CD4-positive, alpha-beta T cell treated with Interleukin-21 for 1 hour (primary cell): Measurements from ENCODE around the gene SHISA8.
"Not testable (repeated sequence)": the region's sequence is repeated elsewhere in the genome, so short reads cannot be mapped to it uniquely, and the experiment has no call there.

Source experiments
- DNase-seq: peaks from one replicate; pipeline ENCODE4 v3.0.0-alpha.2; 2020

Gene SHISA8

GRCh38 chr22:41915035-41915785 is at the start of gene SHISA8:
Gene SHISA8, minus strand, starts transcription at chr22:41915074. Its CDS starts 407 bp downstream, at chr22:41914667.
- DNase-seq = peak; percentile 64

GRCh38 chr22:41964112-41964491 is 49.2 kb upstream of the SHISA8 start:
- no peak for DNase-seq

GRCh38 chr22:41963453-41964111 is 48.7 kb upstream of the SHISA8 start:
- no peak for DNase-seq

DNA sequence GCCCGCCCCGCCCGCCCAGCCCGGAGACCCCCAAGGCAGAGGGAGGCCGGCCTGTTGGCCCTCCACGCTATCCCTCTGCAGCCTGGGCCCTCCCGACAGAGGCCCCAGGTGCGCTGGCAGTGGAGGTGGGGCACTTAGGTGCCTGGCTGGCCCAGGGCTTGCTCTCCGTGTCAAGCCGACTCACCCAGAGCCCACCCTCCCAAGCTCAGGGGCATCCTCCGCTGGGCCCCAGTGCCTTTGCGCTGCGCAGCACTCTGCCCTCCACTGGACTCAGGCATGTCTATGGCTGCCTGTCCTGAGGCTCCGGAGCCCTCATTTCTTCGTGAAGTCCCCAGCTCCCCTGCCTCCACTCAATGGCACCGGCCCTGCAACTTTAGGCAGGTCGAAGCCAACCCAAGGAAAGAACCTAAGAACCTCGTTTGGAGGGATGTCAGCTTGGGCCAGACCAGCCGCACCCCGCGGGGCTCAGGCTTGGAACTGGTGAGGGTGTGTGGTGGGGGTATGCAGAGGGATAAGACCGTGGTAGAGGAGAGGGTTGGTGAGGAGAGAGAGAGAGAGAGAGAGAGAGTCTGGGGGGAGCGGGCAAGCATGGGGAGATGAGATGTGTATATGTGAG is 43.2 kb upstream of the SHISA8 start:
- DNase-seq = no peak

GRCh38 chr22:41952713-41953112 is 37.8 kb upstream of the SHISA8 start:
- DNase-seq = no peak

- no peak for DNase-seq
Observed at GRCh38 chr22:41951898-41952474, 37.1 kb upstream of the SHISA8 start, which contains the start of gene SMIM45. Gene SMIM45, plus strand, starts transcription at chr22:41952150.

DNA sequence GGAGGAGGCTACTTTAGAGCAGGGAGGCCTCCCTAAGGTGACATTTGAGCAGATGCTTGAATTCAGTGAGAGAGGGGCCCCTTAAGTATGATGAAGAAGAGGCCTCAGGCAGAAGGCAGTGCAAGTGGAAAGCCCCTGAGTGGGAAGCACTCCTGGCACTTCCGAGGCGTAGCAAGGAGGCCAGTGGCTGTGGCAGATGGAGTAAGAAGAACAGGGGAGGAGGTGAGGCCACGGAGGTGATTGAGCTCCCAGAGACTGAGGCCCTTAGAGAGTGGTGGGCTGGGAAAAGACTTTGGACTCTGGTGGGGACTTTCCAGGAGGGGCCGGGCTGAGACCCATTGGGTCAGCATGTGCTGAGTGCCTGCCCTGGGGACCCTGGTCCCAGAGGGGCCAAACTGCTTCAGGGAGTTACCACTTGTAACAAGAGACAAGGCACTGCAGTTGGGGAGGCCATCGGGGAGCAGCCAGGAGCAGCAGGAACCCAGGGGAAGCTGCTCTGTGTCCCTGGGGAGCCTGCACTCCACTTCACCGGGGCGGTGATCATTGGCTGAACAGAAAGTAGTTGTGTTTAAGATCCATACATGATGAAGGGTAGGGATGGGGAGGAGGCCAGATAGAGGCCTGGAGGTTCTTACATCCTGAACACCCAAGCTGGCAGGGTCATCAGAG is 34.6 kb upstream of the SHISA8 start:
- no peak for DNase-seq

DNA sequence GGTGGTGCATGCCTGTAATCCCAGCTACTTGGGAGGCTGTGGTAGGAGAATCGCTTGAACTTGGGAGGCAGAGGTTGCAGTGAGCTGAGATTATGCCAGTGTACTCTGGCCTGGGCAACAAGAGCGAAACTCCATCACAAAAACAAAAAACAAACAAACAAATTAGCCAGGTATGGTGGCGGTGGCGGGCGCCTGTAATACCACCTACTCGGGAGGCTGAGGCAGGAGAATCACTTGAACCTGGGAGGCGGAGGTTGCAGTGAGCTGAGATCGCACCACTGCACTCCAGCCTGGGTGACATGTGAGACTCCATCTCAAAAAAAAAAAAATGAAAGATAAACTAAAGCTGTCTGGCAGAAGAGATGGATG is 34.0 kb upstream of the SHISA8 start:
- DNase-seq = not testable (repeated sequence)

DNA sequence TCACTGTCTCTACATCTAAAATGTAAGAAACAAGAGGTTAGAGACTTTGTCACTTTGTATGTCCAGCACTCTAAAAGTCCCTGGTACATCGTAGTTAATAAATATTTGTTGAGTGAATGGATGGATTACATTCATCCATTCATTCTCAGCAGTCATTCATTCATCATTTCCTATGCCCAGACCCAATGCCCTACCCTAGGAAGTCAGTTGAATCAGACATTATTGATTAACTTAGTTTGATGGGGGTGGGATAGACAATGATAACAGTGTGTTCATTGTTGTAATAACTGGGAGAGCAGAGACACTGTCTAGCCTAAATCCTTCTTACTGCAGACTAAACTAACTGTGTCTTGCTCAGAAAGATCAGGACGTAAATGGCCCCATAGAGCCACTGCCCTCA is 33.3 kb upstream of the SHISA8 start:
- no peak for DNase-seq

GRCh38 chr22:41947424-41948080 is 32.7 kb upstream of the SHISA8 start:
- DNase-seq = no peak

- peak; percentile 88 for DNase-seq
Observed at GRCh38 chr22:41946629-41947423, 32.0 kb upstream of the SHISA8 start, which contains the start of gene CENPM. Gene CENPM, minus strand, starts transcription at chr22:41947152. Its CDS starts 76 bp downstream, at chr22:41947076.

DNA sequence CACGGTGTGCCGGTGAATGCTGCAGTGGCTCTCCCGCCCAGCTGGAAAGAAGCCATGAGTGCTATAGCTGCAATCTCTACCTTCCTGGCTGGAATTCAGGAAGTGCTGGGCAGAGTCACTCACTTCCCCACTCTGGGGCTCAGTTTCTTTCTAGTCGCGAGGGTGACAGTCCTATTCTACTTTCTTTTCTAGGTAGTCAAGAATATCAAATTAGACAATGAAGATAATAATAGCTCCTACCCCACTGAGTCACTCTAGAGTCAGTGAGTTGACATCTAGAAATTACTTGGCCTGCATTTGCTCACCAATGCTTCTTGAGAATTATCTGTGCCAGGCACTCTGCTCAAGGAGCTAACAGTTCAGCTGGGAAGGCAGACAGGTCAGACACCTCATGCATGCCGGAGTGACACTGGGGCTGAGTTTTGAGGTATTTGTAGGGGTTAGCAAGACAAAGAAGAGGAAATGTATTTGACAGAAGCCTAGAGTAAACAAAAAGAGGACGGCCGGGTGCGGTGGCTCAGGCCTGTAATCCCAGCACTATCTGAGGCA is 28.9 kb upstream of the SHISA8 start:
- DNase-seq = no peak

- peak; percentile 91 for DNase-seq
Observed at GRCh38 chr22:41940832-41941765, 26.2 kb upstream of the SHISA8 start.

GRCh38 chr22:41939981-41940831 is 25.3 kb upstream of the SHISA8 start:
- DNase-seq = peak; percentile 99

- DNase-seq = no peak
Observed at GRCh38 chr22:41936894-41937169, 22.0 kb upstream of the SHISA8 start.

GRCh38 chr22:41935509-41935908 is 20.6 kb upstream of the SHISA8 start:
- DNase-seq = no peak

DNA sequence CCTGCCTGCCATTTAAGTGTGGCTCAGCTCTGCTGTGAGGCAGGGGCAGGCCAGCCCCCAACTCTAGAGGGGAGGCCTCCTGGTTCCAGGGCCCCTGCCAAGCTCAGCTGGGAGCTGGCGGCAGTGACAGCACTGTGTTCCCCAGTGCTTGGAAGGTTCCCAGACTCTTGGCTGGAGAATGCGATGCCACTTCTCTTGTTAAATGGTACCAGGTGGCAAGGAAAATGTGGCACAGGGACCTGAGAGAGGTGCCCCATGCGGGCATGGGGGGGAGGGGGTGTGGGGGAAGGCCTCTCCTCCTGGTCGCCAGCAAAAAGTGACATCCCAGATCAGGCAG is 20.1 kb upstream of the SHISA8 start:
- DNase-seq = no peak

DNA sequence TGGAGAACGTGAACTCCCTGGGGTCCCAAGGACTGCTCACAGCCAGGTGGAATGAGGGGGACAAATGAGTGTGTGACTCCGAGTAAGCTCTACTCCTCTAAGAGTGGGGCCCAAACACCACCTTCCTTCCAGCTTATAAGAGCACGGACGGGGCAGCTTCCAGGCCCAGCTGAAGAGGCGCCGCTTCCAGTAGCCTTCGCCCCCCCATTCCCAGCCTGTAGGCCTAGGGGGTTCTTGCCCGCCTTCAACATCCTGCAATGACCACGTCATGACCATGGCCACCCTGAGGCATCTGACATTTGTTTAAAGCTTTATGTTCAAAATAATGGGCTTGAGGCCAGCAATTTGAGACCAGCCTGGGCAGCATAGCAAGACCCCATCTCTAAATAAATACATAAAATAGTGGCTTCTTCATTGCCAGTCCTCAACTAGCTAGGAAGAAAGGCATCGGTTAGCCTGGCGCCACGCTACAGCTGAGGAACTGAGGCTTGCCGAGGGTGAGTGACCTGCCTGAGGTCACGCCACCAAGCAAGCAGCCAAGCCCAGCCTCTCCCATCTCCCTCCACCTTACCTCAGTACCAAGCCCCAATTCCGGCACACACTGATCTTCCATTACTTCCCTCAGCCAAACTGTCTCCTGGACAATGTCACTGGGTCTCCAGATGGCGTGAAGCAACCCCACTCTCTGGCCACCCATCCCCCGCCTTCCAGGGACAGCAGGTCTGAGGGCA is 19.6 kb upstream of the SHISA8 start:
- no peak for DNase-seq
